Muscle of leg (tissue), 11 donors: ENCODE results near the gene DPP8. TPM values are rescaled to one million over a fixed set of nuclear protein-coding genes. Genes with fewer than 3 reads are reported as not detected.
"Not testable (repeated sequence)": the region's sequence is repeated elsewhere in the genome, so short reads cannot be mapped to it uniquely, and the experiment has no call there.

ENCODE experiments used
- DNase-seq: peaks from one replicate; pipeline ENCODE4 v3.0.0; 2013
- H3K27ac ChIP-seq: one replicate; pipeline ENCODE4 v1.5.1; 2013; ENCODE audit warnings: mild to moderate bottlenecking, low read length, control low read depth
- H3K27me3 ChIP-seq: one replicate; pipeline ENCODE4 v1.6.1; 2013; ENCODE audit warnings: low read length; ENCODE audit not compliant: control insufficient read depth, insufficient read depth
- H3K36me3 ChIP-seq: one replicate; pipeline ENCODE4 v1.6.1; 2013; ENCODE audit warnings: low read length; ENCODE audit not compliant: control insufficient read depth, insufficient read depth
- H3K4me1 ChIP-seq: one replicate; pipeline ENCODE4 v1.6.1; 2013; ENCODE audit warnings: low read length; ENCODE audit not compliant: control insufficient read depth, insufficient read depth
- H3K4me3 ChIP-seq: one replicate; pipeline ENCODE4 v1.5.1; 2013; ENCODE audit warnings: low read length, control low read depth
- H3K9me3 ChIP-seq: replicated peaks from 2 replicates; pipeline ENCODE4 v1.6.1; 2013; ENCODE audit warnings: low read depth, low read length; ENCODE audit not compliant: control insufficient read depth
- WGBS: methylation state at CpG from one replicate; pipeline ENCODE4 v1.1.5; 2013; ENCODE audit warnings: missing lambda C conversion rate; ENCODE audit not compliant: insufficient coverage; 5-methylcytosine and 5-hydroxymethylcytosine counted together
- polyA plus RNA-seq, 8 donors: library from polyadenylated mRNA; unstranded; fragments of 120-200 nt; gene quantifications; one replicate each; pipeline versions ENCODE4 v1.2.1 to v1.2.3, GENCODE V29; 2013; ENCODE audit warnings: inconsistent platforms in 1 of 8, low replicate concordance in 1 of 8; ENCODE audit not compliant: insufficient read length in 8 of 8, insufficient read depth in 1 of 8
- total RNA-seq: library from RNA; stranded (reverse); fragments of 120-200 nt; gene quantifications from one replicate; pipeline ENCODE4 v1.2.4, GENCODE V29; 2013

The DPP8 gene
- total and polyA plus RNA-seq, 9 donors, result 14.4 to 23.2 (median 20.7) TPM

DNA sequence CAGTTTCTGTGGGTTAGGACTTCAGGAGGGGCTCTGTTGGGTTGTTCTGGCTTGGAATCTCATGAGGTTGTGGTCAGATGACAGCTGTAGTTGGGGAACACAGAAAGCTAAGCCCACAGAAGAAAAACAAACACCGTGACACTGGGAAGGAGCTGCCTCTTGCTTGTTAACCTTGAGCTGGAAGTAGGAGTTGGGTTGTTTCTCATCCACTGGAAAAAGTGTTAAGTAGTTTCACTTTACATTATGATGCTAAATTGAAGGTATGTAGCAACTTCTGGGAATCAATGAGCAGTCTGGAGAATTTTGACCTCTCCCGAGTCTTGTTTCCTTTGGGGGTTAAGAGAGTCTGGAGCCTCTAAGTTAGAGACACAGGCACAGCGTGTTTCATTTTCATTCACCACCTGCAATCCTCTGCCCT, 33.2 kb upstream of the DPP8 start:
- H3K4me3 ChIP-seq, result no peak overlapping the region
- DNase-seq, result no peak
- H3K4me1 ChIP-seq, result peaks cover 5% of the 10 kb centered on the region
- H3K27me3 ChIP-seq, result no peaks in the 10 kb centered on the region
- H3K9me3 ChIP-seq, result no peaks in the 10 kb centered on the region
- H3K27ac ChIP-seq, result no peak overlapping the region
- peaks cover 7% of the 10 kb centered on the region for H3K36me3 ChIP-seq
- 100% methylated on average over 1 of the region's 3 CpGs for WGBS

- DNase-seq, H3K9me3 ChIP-seq, H3K27me3 ChIP-seq, H3K4me3 ChIP-seq, H3K4me1 ChIP-seq, H3K36me3 ChIP-seq, H3K27ac ChIP-seq: not testable (repeated sequence)
- 95% methylated on average over 3 of the region's 9 CpGs for WGBS
These were observed 31.8 kb upstream of the DPP8 start for GRCh38 chr15:65549288-65549687.

DNA sequence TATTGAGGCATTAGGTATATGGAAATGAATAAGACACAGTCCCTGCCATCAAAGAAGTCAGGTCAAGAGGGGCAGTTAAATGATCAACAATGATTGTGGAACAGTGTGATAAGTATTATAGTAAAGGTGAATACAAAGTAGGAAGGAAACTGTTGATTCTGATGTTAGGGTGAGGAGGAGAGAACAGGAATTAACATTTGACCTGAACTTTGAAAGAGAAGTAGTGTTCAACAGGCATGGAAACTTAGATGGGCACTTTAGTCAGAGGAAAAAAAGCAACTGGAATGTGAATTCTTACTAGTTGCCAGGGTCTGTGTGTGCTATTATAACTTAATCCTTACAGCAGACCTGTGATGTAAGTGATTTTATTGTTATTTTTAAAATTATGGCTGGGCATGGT, 30.4 kb upstream of the DPP8 start:
- Histone ChIP-seq H3K9me3 (no peaks in the 10 kb centered on the region), H3K4me3 (no peak overlapping the region), H3K27me3 (no peaks in the 10 kb centered on the region), H3K27ac (no peak overlapping the region), H3K36me3 (no peaks in the 10 kb centered on the region), H3K4me1 (peaks cover 5% of the 10 kb centered on the region)
- peak; percentile 17 for DNase-seq

GRCh38 chr15:65541231-65541820, 23.8 kb upstream of the DPP8 start:
- Histone ChIP-seq H3K27ac (no peak overlapping the region), H3K36me3 (peaks cover 4% of the 10 kb centered on the region), H3K4me1 (no peaks in the 10 kb centered on the region), H3K27me3 (no peaks in the 10 kb centered on the region), H3K9me3 (no peaks in the 10 kb centered on the region), H3K4me3 (no peak overlapping the region)
- no peak for DNase-seq
- WGBS, result 88% methylated on average over 3 of the region's 3 CpGs

- 94% methylated on average over 1 of the region's 1 CpG for WGBS
- no peak overlapping the region for H3K27ac ChIP-seq
- H3K4me3 ChIP-seq, result no peak overlapping the region
- no peaks in the 10 kb centered on the region for H3K4me1 ChIP-seq
- peaks cover 4% of the 10 kb centered on the region for H3K36me3 ChIP-seq
- no peaks in the 10 kb centered on the region for H3K9me3 ChIP-seq
- H3K27me3 ChIP-seq, result no peaks in the 10 kb centered on the region
- DNase-seq, result no peak
These were observed 22.8 kb upstream of the DPP8 start for GRCh38 chr15:65540314-65540713.

- no peaks in the 10 kb centered on the region for H3K9me3 ChIP-seq
- H3K4me3 ChIP-seq, result no peak overlapping the region
- H3K4me1 ChIP-seq, result peaks cover 3% of the 10 kb centered on the region
- no CpG with 5 or more reads among the region's 4 CpGs for WGBS
- DNase-seq, result no peak
- H3K36me3 ChIP-seq, result peaks cover 4% of the 10 kb centered on the region
- no peaks in the 10 kb centered on the region for H3K27me3 ChIP-seq
- H3K27ac ChIP-seq, result no peak overlapping the region
These were observed 17.7 kb upstream of the DPP8 start for GRCh38 chr15:65535192-65535591.

GRCh38 chr15:65533057-65533756, 15.7 kb upstream of the DPP8 start:
- Histone ChIP-seq H3K36me3 (peaks cover 4% of the 10 kb centered on the region), H3K9me3 (no peaks in the 10 kb centered on the region), H3K27me3 (no peaks in the 10 kb centered on the region), H3K27ac (no peak overlapping the region), H3K4me3 (no peak overlapping the region), H3K4me1 (peaks cover 6% of the 10 kb centered on the region)
- no CpG with 5 or more reads among the region's 5 CpGs for WGBS
- DNase-seq, result no peak

DNA sequence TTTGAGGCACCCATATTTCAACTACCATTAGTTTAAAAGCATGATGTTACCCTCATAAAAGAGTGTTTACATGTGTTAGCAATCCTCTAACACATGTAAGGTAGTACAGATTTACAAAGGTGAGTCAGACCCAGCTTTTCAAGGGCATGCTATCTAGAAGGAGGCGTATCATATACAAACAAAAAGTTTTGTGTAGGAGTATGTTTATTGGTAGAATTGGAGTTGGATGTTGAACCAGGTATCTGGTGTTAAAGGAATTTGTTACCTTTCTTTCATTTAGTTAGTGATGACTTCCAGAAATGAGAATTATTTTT, 15.2 kb upstream of the DPP8 start:
- DNase-seq, result no peak
- H3K4me3 ChIP-seq, result no peak overlapping the region
- no peak overlapping the region for H3K27ac ChIP-seq
- no peaks in the 10 kb centered on the region for H3K27me3 ChIP-seq
- H3K36me3 ChIP-seq, result peaks cover 4% of the 10 kb centered on the region
- H3K4me1 ChIP-seq, result peaks cover 6% of the 10 kb centered on the region
- H3K9me3 ChIP-seq, result no peaks in the 10 kb centered on the region
- no CpG with 5 or more reads among the region's 1 CpG for WGBS

DNA sequence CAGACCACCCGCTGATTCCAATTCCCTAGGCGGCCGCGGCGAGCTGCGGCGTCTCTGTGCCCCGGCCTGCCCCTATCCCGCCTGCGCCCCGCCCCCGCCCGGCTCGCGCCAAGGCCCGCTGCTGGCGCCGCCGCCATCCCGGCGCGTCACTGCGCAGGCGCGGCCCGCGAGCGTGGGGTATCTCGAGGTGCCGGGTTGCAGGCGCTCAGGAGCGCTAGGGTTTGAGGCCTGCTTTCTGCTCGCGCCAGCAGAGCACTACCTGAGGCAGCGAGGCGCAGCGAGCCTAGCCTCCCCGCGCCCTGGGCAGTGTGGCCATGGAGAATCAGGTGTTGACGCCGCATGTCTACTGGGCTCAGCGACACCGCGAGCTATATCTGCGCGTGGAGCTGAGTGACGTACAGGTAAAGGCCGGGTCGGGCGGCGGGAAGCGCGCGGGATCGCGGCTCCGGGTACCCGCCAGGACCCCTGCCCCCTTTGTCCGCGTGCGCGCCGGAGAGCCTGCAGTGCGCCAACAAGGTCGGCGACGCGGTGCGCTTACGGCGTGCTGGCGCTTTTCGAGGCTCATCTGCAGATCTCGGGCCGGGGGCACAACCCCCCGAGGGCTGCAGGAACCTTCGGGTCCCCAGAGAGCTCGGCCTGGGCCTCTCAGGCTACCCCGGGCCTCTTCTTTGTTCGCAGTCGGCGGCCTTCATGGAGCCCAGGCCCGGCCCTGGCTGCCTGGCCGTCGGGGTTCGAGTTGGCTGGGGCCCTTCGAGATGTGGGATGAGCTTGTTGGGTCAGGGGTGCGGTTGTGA, 13.0 kb upstream of the DPP8 start, which contains the start of gene HACD3:
Gene HACD3, plus strand, starts transcription at position 146 of the 794 bp plus-strand sequence. Its CDS starts 169 bp downstream, at position 315.
- peak within 1 kb of the TSS; percentile 83 for H3K27ac ChIP-seq
- WGBS, result under 1% methylated on average over 87 of the region's 88 CpGs
- DNase-seq, result peak; percentile 88
- H3K27me3 ChIP-seq, result no peaks in the 10 kb centered on the region
- peak within 1 kb of the TSS; percentile 91 for H3K4me3 ChIP-seq
- H3K36me3 ChIP-seq, result no peaks in the 10 kb centered on the region
- peaks cover 6% of the 10 kb centered on the region for H3K4me1 ChIP-seq
- no peaks in the 10 kb centered on the region for H3K9me3 ChIP-seq

DNA sequence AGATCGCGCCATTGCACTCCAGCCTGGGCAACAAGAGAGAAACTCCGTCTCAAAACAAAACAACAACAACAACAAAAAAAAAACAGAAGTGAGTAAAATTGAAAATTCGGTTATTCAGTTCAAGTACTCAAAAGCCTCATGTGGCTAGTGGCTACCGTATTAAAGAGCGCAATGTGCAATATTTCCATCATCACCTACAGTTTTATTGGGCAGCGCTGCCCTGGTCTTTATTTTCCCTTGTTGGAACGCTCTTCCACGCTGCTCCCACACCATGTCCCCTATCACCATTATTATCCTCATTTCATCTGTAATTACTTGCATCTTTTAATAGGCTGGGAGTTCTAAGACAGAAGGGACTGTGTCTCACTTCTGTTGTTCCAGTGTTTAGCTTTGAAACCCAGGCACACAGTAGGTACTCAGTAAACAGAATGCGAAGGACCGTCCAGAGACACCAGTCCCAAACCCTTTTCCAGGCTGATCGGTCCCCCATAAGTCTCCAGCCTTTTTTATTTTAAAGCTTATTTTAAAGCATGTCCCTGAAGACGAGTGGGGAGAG, 12.4 kb upstream of the DPP8 start:
- no peaks in the 10 kb centered on the region for H3K9me3 ChIP-seq
- peaks cover 6% of the 10 kb centered on the region for H3K4me1 ChIP-seq
- no peaks in the 10 kb centered on the region for H3K27me3 ChIP-seq
- peak overlapping the region; percentile 91 for H3K4me3 ChIP-seq
- 14% methylated on average over 5 of the region's 13 CpGs for WGBS
- no peaks in the 10 kb centered on the region for H3K36me3 ChIP-seq
- peak overlapping the region; percentile 79 for H3K27ac ChIP-seq
- DNase-seq, result no peak
